ENCODE data around the gene FIP1L1.
"Not testable (repeated sequence)": the region's sequence is repeated elsewhere in the genome, so short reads cannot be mapped to it uniquely, and the experiment has no call there.

The FIP1L1 gene, protein sequence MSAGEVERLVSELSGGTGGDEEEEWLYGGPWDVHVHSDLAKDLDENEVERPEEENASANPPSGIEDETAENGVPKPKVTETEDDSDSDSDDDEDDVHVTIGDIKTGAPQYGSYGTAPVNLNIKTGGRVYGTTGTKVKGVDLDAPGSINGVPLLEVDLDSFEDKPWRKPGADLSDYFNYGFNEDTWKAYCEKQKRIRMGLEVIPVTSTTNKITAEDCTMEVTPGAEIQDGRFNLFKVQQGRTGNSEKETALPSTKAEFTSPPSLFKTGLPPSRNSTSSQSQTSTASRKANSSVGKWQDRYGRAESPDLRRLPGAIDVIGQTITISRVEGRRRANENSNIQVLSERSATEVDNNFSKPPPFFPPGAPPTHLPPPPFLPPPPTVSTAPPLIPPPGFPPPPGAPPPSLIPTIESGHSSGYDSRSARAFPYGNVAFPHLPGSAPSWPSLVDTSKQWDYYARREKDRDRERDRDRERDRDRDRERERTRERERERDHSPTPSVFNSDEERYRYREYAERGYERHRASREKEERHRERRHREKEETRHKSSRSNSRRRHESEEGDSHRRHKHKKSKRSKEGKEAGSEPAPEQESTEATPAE

GRCh38 chr4:53377319-53378170, at the start of gene FIP1L1:
Gene FIP1L1, plus strand, starts transcription at chr4:53377641. Its CDS starts 198 bp downstream, at chr4:53377839.
- no peak for TF ChIP-seq CTCF (conservative IDR thresholded peaks at IDR 0.05; ENCODE audit: low read depth, low read length)
- DNase-seq (ENCODE audit: low read depth), result peak; percentile 56
- peak within 1 kb of the TSS; percentile 87 for H3K4me3 ChIP-seq (ENCODE audit: low read length)

DNA sequence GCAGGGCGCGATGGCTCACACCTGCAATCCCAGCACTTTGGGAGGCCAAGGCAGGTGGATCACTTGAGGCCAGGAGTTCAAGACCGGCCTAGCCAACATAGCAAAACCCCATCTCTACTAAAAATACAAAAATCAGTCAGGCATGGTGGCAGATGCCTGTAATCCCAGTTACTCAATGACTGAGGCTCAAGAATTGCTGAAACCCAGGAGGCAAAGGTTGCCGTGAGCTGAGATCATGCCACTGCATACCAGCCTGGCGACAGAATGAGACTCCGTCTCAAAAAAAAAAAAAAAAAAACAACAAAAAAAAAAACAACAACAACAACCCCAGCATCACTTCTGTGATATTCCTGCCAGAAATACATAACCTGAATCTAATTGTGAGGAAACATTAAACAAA, 42.5 kb upstream of the FIP1L1 start:
- not testable (repeated sequence) for DNase-seq (ENCODE audit: low read depth)

GRCh38 chr4:53340145-53340544, 37.3 kb upstream of the FIP1L1 start:
- not testable (repeated sequence) for H3K4me3 ChIP-seq (ENCODE audit: low read length); DNase-seq (ENCODE audit: low read depth)

More for the DNA sequence above, 42.5 kb upstream of the FIP1L1 start:
- not testable (repeated sequence) for H3K4me3 ChIP-seq (ENCODE audit: low read length)

DNA sequence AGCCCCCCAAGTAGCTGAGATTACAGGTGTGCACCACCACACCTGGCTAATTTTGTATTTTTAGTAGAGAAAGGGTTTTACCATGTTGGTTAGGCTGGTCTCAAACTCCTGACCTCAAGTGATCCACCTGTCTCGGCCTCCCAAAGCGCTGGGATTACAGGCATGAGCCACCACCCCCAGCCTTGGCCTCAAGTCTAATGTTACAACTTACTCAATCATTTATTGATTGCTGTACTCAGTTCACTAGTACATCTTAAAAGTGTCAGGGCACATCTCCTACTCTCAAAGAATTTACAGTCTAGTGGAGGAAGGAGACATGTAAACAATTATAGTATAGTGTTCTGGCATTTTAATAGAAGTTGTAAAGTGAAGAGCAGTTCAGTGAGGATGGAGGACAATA, 31.0 kb upstream of the FIP1L1 start:
- DNase-seq (ENCODE audit: low read depth), result not testable (repeated sequence)

DNA sequence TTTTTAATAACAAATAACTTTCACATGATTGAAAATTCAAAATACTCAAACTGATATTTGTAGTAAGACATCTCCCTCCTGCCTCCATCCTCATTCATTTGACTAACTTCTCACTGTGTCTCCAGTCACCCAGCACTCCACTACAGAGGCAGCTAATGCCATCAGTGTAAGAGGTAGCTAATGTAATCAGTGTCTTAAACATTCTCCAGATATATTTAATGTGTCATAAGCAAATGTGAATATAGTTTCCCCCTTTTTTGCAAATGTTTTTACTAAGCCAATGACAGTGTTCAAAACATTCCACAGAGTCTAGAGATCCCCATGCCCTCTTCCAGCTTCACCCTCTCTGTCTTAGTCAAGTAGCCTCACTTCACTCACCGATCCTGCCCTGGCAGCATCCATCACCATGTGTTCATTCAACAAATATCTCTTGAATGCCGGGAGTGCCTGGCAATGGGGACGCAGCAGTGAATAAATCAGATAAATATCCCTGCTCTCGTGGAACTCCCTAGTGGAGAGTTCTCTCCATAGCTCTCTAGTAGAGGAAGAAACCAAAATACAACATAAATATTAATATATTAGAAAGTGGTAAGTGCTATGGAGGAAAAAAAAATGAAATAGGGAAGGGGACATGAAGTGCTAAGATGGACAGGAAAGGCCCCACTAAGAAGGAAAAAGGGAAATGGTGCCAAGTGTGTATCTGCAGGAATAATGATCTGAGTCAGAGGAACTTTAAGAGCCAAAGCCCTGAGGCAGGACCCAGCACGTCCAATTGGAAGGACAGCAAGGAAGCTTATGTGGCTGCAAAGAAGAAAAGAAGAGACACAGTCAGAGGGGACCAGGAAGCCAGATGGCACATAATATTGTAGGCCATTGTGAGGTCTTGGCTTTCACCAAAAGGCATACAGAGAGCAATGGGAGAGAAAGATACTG, 30.3 kb upstream of the FIP1L1 start:
- no peak overlapping the region for H3K4me3 ChIP-seq (ENCODE audit: low read length)
- TF ChIP-seq CTCF (conservative IDR thresholded peaks at IDR 0.05; ENCODE audit: low read depth, low read length), result no peak
- no peak for DNase-seq (ENCODE audit: low read depth)

More for the DNA sequence above, 31.0 kb upstream of the FIP1L1 start:
- not testable (repeated sequence) for H3K4me3 ChIP-seq (ENCODE audit: low read length)

DNA sequence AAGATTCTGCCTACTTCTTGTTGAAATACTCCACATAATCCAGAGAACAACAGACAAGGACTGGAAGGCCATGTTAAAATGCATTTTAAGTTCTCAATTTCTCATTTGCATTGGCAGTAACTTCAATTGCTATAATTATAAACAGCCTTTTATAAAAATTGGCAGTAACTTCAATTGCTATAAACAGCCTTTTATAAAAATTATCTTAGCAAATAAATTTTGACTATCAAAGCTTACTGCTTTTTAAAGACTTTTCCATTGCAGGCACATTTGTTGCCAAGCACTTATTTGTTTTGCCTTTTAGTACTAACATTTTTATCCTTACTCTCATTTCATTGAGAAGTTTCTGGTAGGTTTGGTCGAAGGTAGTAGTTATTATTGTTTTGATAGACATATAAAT, 29.4 kb upstream of the FIP1L1 start:
- no peak for DNase-seq (ENCODE audit: low read depth)
- no peak for TF ChIP-seq CTCF (conservative IDR thresholded peaks at IDR 0.05; ENCODE audit: low read depth, low read length)
- H3K4me3 ChIP-seq (ENCODE audit: low read length), result no peak overlapping the region

- no peak for TF ChIP-seq CTCF (conservative IDR thresholded peaks at IDR 0.05; ENCODE audit: low read depth, low read length)
- DNase-seq (ENCODE audit: low read depth), result no peak
- H3K4me3 ChIP-seq (ENCODE audit: low read length), result no peak overlapping the region
These were observed 28.4 kb upstream of the FIP1L1 start for GRCh38 chr4:53349091-53349491.

Data from retinal pigment epithelial cell (primary cell).